Measurements from ENCODE around the gene IL20RB. TPM values are rescaled to one million over a fixed set of nuclear protein-coding genes. Genes with fewer than 3 reads are reported as not detected.
"Not testable (repeated sequence)": the region's sequence is repeated elsewhere in the genome, so short reads cannot be mapped to it uniquely, and the experiment has no call there.

Gene IL20RB
- total RNA-seq, 1 donor from 2014 or later: 1.8 TPM

GRCh38 chr3:137000039-137000438 lies 42.3 kb downstream of the IL20RB start:
- DNase-seq: no peak
- Mint-ChIP-seq H3K4me1 (ENCODE audit: low read depth, unreplicated experiment) (no peaks in the 10 kb centered on the region), H3K27ac (ENCODE audit: unreplicated experiment) (no peak overlapping the region), H3K4me3 (ENCODE audit: unreplicated experiment) (no peak overlapping the region), H3K27me3 (ENCODE audit: unreplicated experiment) (peaks cover 1% of the 10 kb centered on the region), H3K36me3 (ENCODE audit: unreplicated experiment) (peaks cover 7% of the 10 kb centered on the region), H3K9me3 (ENCODE audit: unreplicated experiment) (no peaks in the 10 kb centered on the region)
- TF ChIP-seq CTCF (IDR thresholded peaks at IDR 0.05; ENCODE audit: partially characterized antibody, unreplicated experiment): no peak

GRCh38 chr3:137007376-137007775 lies 49.6 kb downstream of the IL20RB start:
- not testable (repeated sequence) for H3K4me3 Mint-ChIP-seq (ENCODE audit: unreplicated experiment); DNase-seq; H3K36me3 Mint-ChIP-seq (ENCODE audit: unreplicated experiment); H3K9me3 Mint-ChIP-seq (ENCODE audit: unreplicated experiment); H3K27me3 Mint-ChIP-seq (ENCODE audit: unreplicated experiment); H3K27ac Mint-ChIP-seq (ENCODE audit: unreplicated experiment); H3K4me1 Mint-ChIP-seq (ENCODE audit: low read depth, unreplicated experiment)

- peaks cover 5% of the 10 kb centered on the region for H3K36me3 Mint-ChIP-seq (ENCODE audit: unreplicated experiment)
- no peak for DNase-seq
- no peak overlapping the region for H3K27ac Mint-ChIP-seq (ENCODE audit: unreplicated experiment)
- TF ChIP-seq CTCF (IDR thresholded peaks at IDR 0.05; ENCODE audit: partially characterized antibody, unreplicated experiment): no peak
- peaks cover 6% of the 10 kb centered on the region for H3K4me1 Mint-ChIP-seq (ENCODE audit: low read depth, unreplicated experiment)
- no peak overlapping the region for H3K4me3 Mint-ChIP-seq (ENCODE audit: unreplicated experiment)
- peaks cover 4% of the 10 kb centered on the region for H3K9me3 Mint-ChIP-seq (ENCODE audit: unreplicated experiment)
- peaks cover 3% of the 10 kb centered on the region for H3K27me3 Mint-ChIP-seq (ENCODE audit: unreplicated experiment)
Observed at GRCh38 chr3:137008131-137008530, 50.3 kb downstream of the IL20RB start.

- peaks cover 4% of the 10 kb centered on the region for H3K9me3 Mint-ChIP-seq (ENCODE audit: unreplicated experiment)
- no peak for DNase-seq
- TF ChIP-seq CTCF (IDR thresholded peaks at IDR 0.05; ENCODE audit: partially characterized antibody, unreplicated experiment): no peak
- H3K27me3 Mint-ChIP-seq (ENCODE audit: unreplicated experiment): peaks cover 2% of the 10 kb centered on the region
- H3K36me3 Mint-ChIP-seq (ENCODE audit: unreplicated experiment): no peaks in the 10 kb centered on the region
- no peak overlapping the region for H3K27ac Mint-ChIP-seq (ENCODE audit: unreplicated experiment)
- H3K4me1 Mint-ChIP-seq (ENCODE audit: low read depth, unreplicated experiment): peaks cover 6% of the 10 kb centered on the region
- H3K4me3 Mint-ChIP-seq (ENCODE audit: unreplicated experiment): no peak overlapping the region
Observed at GRCh38 chr3:137008976-137009375, 51.2 kb downstream of the IL20RB start.

GRCh38 chr3:137010137-137010536 lies 52.4 kb downstream of the IL20RB start:
- no peak for DNase-seq
- H3K36me3 Mint-ChIP-seq (ENCODE audit: unreplicated experiment): no peaks in the 10 kb centered on the region
- H3K27me3 Mint-ChIP-seq (ENCODE audit: unreplicated experiment): peaks cover 2% of the 10 kb centered on the region
- no peak overlapping the region for H3K27ac Mint-ChIP-seq (ENCODE audit: unreplicated experiment)
- H3K4me3 Mint-ChIP-seq (ENCODE audit: unreplicated experiment): no peak overlapping the region
- H3K9me3 Mint-ChIP-seq (ENCODE audit: unreplicated experiment): peaks cover 4% of the 10 kb centered on the region
- no peak for TF ChIP-seq CTCF (IDR thresholded peaks at IDR 0.05; ENCODE audit: partially characterized antibody, unreplicated experiment)
- H3K4me1 Mint-ChIP-seq (ENCODE audit: low read depth, unreplicated experiment): peaks cover 6% of the 10 kb centered on the region

GRCh38 chr3:137011153-137011552 lies 53.4 kb downstream of the IL20RB start:
- H3K9me3 Mint-ChIP-seq (ENCODE audit: unreplicated experiment): peaks cover 4% of the 10 kb centered on the region
- H3K27ac Mint-ChIP-seq (ENCODE audit: unreplicated experiment): no peak overlapping the region

More at GRCh38 chr3:137011153-137011552, 53.4 kb downstream of the IL20RB start:
- TF ChIP-seq CTCF (IDR thresholded peaks at IDR 0.05; ENCODE audit: partially characterized antibody, unreplicated experiment): no peak
- peaks cover 6% of the 10 kb centered on the region for H3K4me1 Mint-ChIP-seq (ENCODE audit: low read depth, unreplicated experiment)
- no peaks in the 10 kb centered on the region for H3K36me3 Mint-ChIP-seq (ENCODE audit: unreplicated experiment)
- no peak for DNase-seq
- peaks cover 2% of the 10 kb centered on the region for H3K27me3 Mint-ChIP-seq (ENCODE audit: unreplicated experiment)
- no peak overlapping the region for H3K4me3 Mint-ChIP-seq (ENCODE audit: unreplicated experiment)

All from glutamatergic neuron (in vitro differentiated cells).